NB4 (cell line): ENCODE measurements around the gene MAP3K1.

Source experiments
- DNase-seq: peaks from one replicate; pipeline ENCODE4 v3.0.0; 2010; ENCODE audit warnings: low read depth
- H3K4me3 ChIP-seq: one replicate; pipeline ENCODE4 v1.5.1; 2011; ENCODE audit warnings: mild to moderate bottlenecking, low read depth, low read length, moderate library complexity
- CTCF ChIP-seq: IDR thresholded peaks from one replicate; pipeline ENCODE4 v1.5.1; 2012; ENCODE audit warnings: low read depth, low read length
- MAX ChIP-seq: IDR thresholded peaks from 2 replicates; pipeline ENCODE4 v1.6.1; 2011; ENCODE audit warnings: low read depth, low read length
- MYC ChIP-seq: IDR thresholded peaks from 2 replicates; pipeline ENCODE4 v1.6.1; 2011; ENCODE audit warnings: low read depth, low read length
- POLR2A ChIP-seq: IDR thresholded peaks from 2 replicates; pipeline ENCODE4 v1.6.1; 2011; ENCODE audit warnings: mild to moderate bottlenecking; ENCODE audit not compliant: insufficient read length; ENCODE audit errors: extremely low read depth

The MAP3K1 gene

GRCh38 chr5:56852228-56853000 lies 37.1 kb downstream of the MAP3K1 start:
- no peak overlapping the region for H3K4me3 ChIP-seq
- no peak for TF ChIP-seq MYC
- TF ChIP-seq MAX: no peak
- no peak for TF ChIP-seq POLR2A
- no peak for TF ChIP-seq CTCF
- no peak for DNase-seq

- no peak for TF ChIP-seq POLR2A
- TF ChIP-seq MYC: no peak
- no peak for TF ChIP-seq CTCF
- TF ChIP-seq MAX: no peak
- no peak overlapping the region for H3K4me3 ChIP-seq
- DNase-seq: peak; percentile 33
Observed at GRCh38 chr5:56853698-56854097, 38.3 kb downstream of the MAP3K1 start.

- no peak for DNase-seq
- TF ChIP-seq CTCF (no peak), MYC (no peak), POLR2A (no peak), MAX (no peak)
- H3K4me3 ChIP-seq: no peak overlapping the region
Observed at GRCh38 chr5:56854920-56855319, 39.6 kb downstream of the MAP3K1 start.

- H3K4me3 ChIP-seq: no peak overlapping the region
- no peak for DNase-seq
- TF ChIP-seq MAX: no peak
- TF ChIP-seq POLR2A: no peak
- no peak for TF ChIP-seq CTCF
- TF ChIP-seq MYC: no peak
Observed at GRCh38 chr5:56856541-56857178, 41.3 kb downstream of the MAP3K1 start.

GRCh38 chr5:56858777-56859442 lies 43.6 kb downstream of the MAP3K1 start:
- no peak overlapping the region for H3K4me3 ChIP-seq
- TF ChIP-seq MYC: no peak
- TF ChIP-seq MAX: no peak
- no peak for TF ChIP-seq CTCF
- no peak for TF ChIP-seq POLR2A
- no peak for DNase-seq
